HG03432 (cell line): ENCODE results near the gene DDX42.
"Not testable (repeated sequence)": the region's sequence is repeated elsewhere in the genome, so short reads cannot be mapped to it uniquely, and the experiment has no call there.

ENCODE experiments used
- ATAC-seq: cut with Tn5 transposase; IDR thresholded peaks from one replicate; pipeline ENCODE4 v1.9.1; 2021; ENCODE audit warnings: mild to moderate bottlenecking, moderate library complexity; ENCODE audit not compliant: unreplicated experiment

Gene DDX42

GRCh38 chr17:63837480-63837879, 63.5 kb downstream of the DDX42 start:
- no peak for ATAC-seq

GRCh38 chr17:63837962-63838600, 64.1 kb downstream of the DDX42 start:
- ATAC-seq: no peak

- ATAC-seq: no peak
Measured at GRCh38 chr17:63838631-63839171, 64.7 kb downstream of the DDX42 start.

DNA sequence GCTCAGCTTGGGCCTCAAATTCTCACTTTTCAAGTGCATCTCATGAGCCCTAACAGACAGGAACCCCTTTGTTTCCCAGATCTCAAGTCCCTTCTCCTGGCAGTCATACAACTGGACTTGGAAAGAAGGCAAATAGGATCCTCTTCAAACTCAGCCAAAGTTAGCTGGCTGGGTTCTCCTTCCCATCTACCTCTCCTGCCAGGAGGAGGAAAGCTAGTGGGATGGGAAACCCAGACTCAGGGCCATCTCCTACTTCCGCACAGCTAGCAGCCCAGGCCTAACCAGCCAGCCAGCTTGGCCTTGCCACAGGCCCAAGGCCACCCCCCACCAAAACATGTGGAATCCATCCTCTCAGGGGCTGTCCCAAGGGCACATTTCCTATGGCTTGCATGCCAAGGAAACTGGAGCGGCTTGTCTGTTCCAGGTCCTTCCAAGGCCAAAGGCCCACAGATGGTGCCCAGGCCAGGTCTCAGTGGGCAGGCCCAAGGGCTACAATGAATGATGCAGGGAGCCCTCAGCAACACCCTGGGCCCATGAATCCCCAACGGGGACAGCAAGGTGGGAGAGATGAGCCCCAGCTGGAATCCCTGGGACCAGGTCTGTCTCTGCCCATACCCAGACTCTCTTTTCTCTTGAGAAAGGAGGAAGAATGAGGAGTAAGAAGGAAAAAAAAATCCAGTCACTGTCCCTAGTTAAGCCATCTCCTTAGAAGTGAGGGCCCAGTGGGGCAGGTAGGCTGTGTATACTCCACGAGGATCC, 66.8 kb downstream of the DDX42 start:
- no peak for ATAC-seq

GRCh38 chr17:63841350-63842172, 67.6 kb downstream of the DDX42 start:
- no peak for ATAC-seq

GRCh38 chr17:63842173-63842539, 68.2 kb downstream of the DDX42 start:
- ATAC-seq: peak; percentile 32

GRCh38 chr17:63842540-63843386, 68.8 kb downstream of the DDX42 start, which contains the start of gene SMARCD2:
SMARCD2 (minus strand) TSS chr17:63842685; CDS start chr17:63842674, 11 bp downstream.
- peak; percentile 82 for ATAC-seq

GRCh38 chr17:63843387-63843888, 69.5 kb downstream of the DDX42 start:
- ATAC-seq: not testable (repeated sequence)

- no peak for ATAC-seq
Measured at GRCh38 chr17:63843910-63844677, 70.1 kb downstream of the DDX42 start.

GRCh38 chr17:63845509-63845908, 71.5 kb downstream of the DDX42 start:
- no peak for ATAC-seq

DNA sequence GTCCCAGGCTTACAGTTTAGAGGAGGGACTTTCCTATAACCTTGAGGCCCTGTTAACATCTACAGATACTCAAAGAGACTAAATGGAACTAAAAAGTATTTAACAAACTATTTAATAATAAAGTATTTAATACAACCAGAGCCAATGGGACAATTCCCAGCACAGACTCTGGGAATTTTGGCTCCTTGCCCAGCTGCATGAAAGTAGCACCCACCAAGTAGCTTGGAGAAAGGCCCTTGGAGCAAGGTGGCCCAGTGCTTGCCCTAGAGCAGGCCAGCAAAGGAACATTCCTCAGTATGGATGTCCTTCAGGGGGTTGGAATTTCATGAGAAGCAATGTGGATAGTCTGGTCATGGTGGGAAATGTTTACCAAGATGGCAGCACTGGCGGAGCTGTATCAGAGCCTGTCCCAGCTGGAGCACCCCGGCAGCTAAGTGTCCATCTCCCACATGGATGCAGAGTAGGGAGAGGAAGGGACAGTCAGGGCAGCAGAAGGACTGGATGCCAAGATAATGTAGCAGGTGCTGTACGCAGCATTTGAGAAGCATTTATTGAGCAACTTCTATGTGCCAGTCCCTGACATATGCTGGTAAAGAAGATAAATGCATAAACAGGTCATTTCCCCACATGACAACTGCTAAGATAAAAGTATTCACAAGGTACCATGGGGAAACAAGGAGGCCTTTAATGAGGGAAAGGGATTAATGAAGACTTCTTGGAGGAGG, 73.7 kb downstream of the DDX42 start:
- no peak for ATAC-seq

GRCh38 chr17:63848834-63849689, 75.1 kb downstream of the DDX42 start:
- ATAC-seq: peak; percentile 84

DNA sequence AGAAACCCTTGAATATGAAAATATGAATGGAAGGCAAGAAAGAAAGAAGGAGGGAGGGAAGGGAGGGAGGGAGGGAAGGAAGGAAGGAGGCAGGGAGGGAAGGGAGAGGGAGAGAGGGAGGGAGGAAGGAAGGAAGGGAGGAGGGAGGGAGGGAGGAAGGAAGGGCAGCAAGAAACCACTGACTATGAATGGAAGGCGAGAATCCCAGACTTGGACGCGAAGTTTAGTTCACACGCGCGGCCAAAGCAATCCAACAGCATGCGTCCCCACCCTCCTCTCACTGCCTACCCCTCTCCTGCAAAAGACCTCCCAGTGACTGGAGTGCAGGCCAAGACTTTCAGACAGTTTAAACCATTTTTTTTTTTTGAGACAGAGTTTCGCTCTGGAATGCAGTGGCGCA, 76.4 kb downstream of the DDX42 start:
- ATAC-seq: no peak

DNA sequence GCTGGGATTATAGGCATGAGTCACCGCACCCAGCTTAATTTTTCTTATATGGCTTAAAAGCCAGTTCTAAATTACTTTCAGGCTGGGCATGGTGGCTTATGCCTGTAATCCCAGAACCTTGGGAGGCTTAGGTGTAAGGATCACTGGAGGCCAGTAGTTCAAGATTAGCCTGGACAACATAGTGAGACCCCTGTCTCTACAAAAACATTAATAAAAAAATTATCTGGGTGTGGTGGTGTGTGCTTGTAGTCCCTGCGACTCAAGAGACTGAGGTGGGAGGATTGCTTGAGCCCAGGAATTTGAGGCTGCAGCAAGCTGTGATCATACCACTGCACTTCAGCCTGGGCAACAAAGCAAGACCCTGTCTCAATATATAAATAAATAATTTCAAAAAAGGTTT, 79.3 kb downstream of the DDX42 start:
- ATAC-seq: no peak

DNA sequence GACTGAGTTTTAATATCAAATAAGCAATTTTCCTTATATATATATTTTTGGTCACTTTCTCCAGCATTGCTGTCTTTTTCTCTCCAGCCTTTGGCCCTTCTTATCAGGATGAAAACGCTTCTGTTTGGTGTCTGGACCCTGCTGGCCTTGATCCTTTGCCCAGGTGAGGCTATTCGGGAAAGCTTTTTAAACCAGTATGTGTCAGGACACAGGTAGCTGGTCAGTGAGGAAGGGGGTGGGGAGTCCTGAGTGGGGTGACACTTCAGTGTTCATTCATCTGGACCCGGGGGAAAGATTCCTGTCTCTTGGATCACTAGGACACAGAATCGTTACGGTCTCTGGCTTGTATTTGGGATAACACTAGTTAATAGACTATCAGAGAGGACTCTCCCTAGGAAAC, 80.7 kb downstream of the DDX42 start:
- ATAC-seq: no peak

DNA sequence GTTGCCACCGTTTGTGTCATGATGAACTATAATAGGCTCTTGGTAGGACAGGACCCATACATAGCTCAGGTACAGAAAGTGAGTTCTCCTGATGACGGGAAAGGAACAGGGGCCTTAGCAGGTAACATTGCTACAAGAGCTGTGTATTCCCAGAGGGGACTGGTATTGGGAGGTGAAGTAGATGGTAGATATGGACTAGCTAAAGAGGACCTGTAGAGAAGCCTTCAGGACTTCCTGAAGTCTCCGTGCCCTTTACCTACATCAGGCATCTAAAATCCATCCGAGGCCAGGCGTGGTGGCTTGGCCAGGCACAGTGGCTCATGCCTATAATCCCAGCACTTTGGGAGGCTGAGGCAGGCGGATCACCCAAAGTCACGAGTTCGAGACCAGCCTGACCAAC, 81.2 kb downstream of the DDX42 start:
- ATAC-seq: no peak

GRCh38 chr17:63856425-63856824, 82.5 kb downstream of the DDX42 start:
- not testable (repeated sequence) for ATAC-seq

DNA sequence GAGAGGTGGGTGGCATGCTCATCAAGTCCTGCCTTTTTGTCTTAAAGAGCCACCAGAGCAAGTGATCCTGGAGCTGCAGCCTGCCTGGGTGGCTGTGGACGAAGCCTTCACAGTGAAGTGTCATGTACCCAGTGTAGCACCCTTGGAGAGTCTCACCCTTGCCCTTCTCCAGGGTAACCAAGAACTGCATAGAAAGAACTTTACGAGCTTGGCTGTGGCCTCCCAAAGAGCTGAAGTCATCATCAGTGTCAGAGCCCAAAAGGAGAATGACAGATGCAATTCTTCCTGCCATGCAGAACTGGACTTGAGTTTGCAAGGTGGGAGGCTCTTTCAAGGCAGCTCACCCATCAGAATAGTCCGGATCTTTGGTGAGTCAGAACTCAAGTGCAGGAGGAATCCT, 85.3 kb downstream of the DDX42 start:
- no peak for ATAC-seq
